ENCODE measurements around the gene HSFY2.
"Not testable (repeated sequence)": the region's sequence is repeated elsewhere in the genome, so short reads cannot be mapped to it uniquely, and the experiment has no call there.

DNA sequence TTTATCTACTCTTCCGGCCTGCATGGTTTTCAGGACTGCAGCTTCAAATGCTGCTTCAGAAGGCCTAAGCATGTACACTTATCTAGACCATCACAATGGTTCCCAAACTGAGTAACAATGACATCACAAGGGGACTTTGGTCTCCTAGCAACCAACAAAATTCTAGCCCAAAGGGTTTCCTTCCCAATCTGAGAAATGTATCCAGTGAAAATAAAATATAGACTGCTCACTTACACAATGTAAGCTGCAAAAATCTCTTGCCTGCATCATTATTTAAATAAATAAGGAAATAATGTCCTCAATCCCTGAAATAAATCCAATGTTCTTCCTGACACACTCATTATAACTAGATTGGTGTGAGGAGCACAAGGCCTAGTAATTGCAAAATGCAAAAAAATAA is at the start of gene HSFY2:
- TF ChIP-seq CTCF (tag by site-specific recombination; IDR thresholded peaks at IDR 0.05); ZNF843 (tag by site-specific recombination; IDR thresholded peaks at IDR 0.05); SP2 (tag by site-specific recombination; IDR thresholded peaks at IDR 0.05); PRDM10 (tag by site-specific recombination; IDR thresholded peaks at IDR 0.05); ZBTB8A (tag by site-specific recombination; IDR thresholded peaks at IDR 0.05); ZNF350 (tag by site-specific recombination; IDR thresholded peaks at IDR 0.05); ZNF202 (tag by site-specific recombination; IDR thresholded peaks at IDR 0.05; ENCODE audit: borderline replicate concordance): not testable (repeated sequence)
- TF ChIP-seq, protein P1, sequence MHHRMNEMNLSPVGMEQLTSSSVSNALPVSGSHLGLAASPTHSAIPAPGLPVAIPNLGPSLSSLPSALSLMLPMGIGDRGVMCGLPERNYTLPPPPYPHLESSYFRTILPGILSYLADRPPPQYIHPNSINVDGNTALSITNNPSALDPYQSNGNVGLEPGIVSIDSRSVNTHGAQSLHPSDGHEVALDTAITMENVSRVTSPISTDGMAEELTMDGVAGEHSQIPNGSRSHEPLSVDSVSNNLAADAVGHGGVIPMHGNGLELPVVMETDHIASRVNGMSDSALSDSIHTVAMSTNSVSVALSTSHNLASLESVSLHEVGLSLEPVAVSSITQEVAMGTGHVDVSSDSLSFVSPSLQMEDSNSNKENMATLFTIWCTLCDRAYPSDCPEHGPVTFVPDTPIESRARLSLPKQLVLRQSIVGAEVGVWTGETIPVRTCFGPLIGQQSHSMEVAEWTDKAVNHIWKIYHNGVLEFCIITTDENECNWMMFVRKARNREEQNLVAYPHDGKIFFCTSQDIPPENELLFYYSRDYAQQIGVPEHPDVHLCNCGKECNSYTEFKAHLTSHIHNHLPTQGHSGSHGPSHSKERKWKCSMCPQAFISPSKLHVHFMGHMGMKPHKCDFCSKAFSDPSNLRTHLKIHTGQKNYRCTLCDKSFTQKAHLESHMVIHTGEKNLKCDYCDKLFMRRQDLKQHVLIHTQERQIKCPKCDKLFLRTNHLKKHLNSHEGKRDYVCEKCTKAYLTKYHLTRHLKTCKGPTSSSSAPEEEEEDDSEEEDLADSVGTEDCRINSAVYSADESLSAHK (tag by site-specific recombination; IDR thresholded peaks at IDR 0.05) = not testable (repeated sequence)
